A204.1 (cell line): Measurements from ENCODE around the gene DISP2.

Source experiments
- FAIRE-seq: peaks from 2 replicates; lab custom pipeline; 2012; peaks lifted over from hg19 to GRCh38; lab: Jason Lieb, UNC

DISP2 gene

GRCh38 chr15:40325700-40326099 is 32.3 kb upstream of the DISP2 start:
- FAIRE-seq: no peak

GRCh38 chr15:40327457-40327856 is 30.6 kb upstream of the DISP2 start:
- no peak for FAIRE-seq

- no peak for FAIRE-seq
Measured at GRCh38 chr15:40328176-40328575, 29.8 kb upstream of the DISP2 start.

GRCh38 chr15:40328751-40329150 is 29.3 kb upstream of the DISP2 start:
- FAIRE-seq: no peak

GRCh38 chr15:40329804-40330203 is 28.2 kb upstream of the DISP2 start:
- no peak for FAIRE-seq

- no peak for FAIRE-seq
Measured at GRCh38 chr15:40330368-40330836, 27.6 kb upstream of the DISP2 start.

- no peak for FAIRE-seq
Measured at GRCh38 chr15:40331026-40331425, 27.0 kb upstream of the DISP2 start.

- FAIRE-seq: no peak
Measured at GRCh38 chr15:40331637-40332036, 26.4 kb upstream of the DISP2 start.

GRCh38 chr15:40332113-40332781 is 25.8 kb upstream of the DISP2 start:
- FAIRE-seq: no peak

GRCh38 chr15:40333922-40334492 is 24.0 kb upstream of the DISP2 start:
- FAIRE-seq: no peak

- no peak for FAIRE-seq
Measured at GRCh38 chr15:40334541-40334940, 23.5 kb upstream of the DISP2 start.

- FAIRE-seq: no peak
Measured at GRCh38 chr15:40334941-40335795, 22.9 kb upstream of the DISP2 start.

GRCh38 chr15:40335938-40336743 is 21.9 kb upstream of the DISP2 start:
- no peak for FAIRE-seq

- no peak for FAIRE-seq
Measured at GRCh38 chr15:40336744-40337122, 21.3 kb upstream of the DISP2 start.

- FAIRE-seq: no peak
Measured at GRCh38 chr15:40337597-40337996, 20.4 kb upstream of the DISP2 start.

GRCh38 chr15:40338041-40338657 is 19.9 kb upstream of the DISP2 start:
- FAIRE-seq: no peak

GRCh38 chr15:40338921-40339620 is 18.9 kb upstream of the DISP2 start:
- FAIRE-seq: no peak

- no peak for FAIRE-seq
Measured at GRCh38 chr15:40339621-40339945, 18.4 kb upstream of the DISP2 start.

GRCh38 chr15:40340038-40340739 is 17.8 kb upstream of the DISP2 start:
- FAIRE-seq: no peak

- no peak for FAIRE-seq
Measured at GRCh38 chr15:40340740-40341400, 17.1 kb upstream of the DISP2 start, which contains the start of gene CCDC9B. CCDC9B (minus strand) TSS chr15:40340939; CDS start chr15:40340819, 120 bp downstream.
